Eye (tissue), 1 donor: ENCODE data around the gene GSAP.
"Not testable (repeated sequence)": the region's sequence is repeated elsewhere in the genome, so short reads cannot be mapped to it uniquely, and the experiment has no call there.

Source experiments
- DNase-seq: peaks from one replicate; pipeline ENCODE4 v3.0.0-alpha.2; 2015

The GSAP gene

DNA sequence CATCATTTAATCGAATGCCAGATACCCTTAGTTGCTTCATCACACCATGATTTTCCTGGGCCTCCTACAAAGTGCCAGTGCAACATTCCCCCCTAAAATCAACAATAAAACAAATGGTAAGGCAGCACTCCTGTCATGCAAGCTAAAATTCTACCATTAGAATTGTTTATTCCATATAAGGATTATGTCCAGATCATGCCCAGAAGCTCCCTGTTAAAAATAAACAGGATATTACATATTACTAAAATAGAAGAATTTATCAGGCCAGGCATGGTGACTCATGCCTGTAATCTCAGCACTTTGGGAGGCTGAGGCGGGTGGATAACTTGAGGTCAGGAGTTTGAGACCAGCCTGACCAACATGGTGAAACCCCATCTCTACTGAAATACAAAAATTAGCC is 140.5 kb downstream of the GSAP start:
- DNase-seq = not testable (repeated sequence)

DNA sequence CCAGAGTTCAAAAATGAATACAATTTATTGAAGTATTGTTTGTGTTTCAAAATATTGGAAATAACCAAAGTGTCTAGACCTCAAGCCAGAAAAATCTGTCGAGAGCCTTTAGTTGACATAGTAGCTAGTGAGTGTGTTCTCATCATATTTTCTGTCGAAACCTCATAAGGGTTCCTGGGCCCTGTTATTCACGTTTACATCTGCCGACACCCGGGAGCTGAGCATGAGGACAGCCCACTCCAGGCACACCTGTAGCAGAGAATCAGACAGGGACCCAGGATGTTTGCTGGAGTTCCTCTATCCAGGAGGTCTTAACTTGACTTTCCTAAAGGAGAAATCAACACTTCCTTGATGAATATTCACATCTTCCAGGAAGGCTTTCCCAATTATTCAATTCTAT is 144.4 kb downstream of the GSAP start:
- no peak for DNase-seq

DNA sequence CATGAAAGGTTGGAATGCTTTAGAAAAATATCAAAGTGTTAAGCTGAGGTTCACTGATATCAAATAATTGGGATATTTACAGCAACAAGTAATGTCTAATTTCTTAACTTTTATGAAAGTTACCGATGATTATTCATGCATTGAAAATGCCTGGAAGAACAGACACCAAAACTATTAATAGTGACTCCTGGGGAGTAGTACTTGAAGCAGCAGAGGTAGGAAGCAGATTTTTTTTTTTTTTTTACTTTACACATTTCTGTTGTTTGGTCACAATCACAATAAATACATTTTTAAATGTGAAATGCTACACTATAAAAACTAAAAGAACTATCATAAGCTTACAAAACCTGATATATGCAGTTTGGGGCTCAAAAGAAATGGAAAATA is 146.1 kb downstream of the GSAP start:
- DNase-seq = no peak

DNA sequence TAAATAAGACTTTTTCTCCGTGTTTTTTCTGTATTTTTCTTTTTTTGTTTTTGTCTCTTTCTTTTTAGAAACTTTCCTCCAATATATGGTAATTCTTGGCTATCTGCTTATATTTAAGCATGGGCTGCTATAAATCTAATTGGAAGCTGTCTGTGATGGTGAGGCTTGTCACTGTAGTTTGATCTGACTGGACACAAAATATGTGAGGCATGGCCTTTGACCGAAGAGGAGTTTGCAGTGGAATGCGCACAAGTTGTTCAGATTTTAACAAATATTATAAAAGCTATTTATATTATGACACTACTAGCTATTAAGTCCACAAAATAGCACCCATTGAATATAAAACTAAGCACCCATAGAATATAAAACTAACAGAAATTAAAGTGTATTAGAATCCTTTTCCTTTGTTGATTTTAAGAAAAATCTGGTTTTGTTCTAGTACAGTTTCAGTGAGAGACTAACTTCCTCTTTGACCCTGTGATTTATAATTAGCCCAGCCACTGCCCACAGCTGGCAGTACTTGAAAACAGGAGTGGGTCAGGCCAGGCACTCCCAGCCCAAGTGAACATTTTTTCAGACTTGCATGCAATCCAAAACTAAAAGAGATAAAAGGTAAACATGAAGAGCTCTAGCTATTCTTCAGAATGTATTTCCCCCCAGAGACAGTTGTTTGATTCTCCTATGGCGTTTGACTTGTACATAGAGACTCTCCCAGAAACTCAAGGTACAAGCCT is 146.6 kb downstream of the GSAP start:
- no peak for DNase-seq

DNA sequence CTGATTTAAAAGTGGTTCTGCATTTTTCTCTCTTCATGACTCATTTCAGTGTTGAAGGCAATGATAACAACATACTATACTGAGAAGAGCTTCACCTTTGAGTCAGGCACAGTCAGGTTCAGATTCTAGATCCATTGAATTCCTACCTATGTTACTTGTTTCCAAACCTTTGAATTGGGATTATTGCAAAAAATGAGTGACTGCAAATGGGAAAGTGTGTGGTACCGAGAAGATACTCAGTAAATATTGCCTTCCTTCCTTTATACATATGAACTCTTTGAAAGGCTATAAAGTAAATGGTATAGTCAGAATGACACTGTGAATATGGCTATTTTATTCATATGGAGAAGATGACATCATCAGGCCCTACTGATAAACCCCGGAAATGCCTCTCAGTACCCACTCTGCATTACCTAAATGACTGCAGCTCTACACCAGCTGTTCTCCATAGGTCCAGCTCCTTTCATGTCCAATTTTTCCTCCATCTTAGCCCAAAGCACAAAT is 149.8 kb downstream of the GSAP start:
- DNase-seq = no peak

DNA sequence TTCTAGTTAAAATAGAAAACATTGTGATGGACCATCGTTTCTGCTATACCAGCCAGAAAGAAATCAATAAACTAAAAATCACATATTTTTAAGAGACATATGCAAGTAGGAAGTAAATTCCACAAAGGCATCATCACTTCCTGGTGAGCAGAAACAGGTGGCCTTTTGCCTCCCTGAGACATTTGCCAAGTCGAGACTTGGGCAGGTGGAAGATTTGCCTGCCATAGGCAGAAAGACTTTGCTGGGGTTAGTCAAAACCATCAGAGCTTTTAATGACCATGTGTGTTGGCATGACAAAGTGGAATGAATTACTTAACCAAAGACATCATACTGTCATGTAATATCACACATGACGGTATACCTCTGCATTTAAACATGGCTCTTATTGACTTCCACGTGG is 150.5 kb downstream of the GSAP start:
- no peak for DNase-seq

DNA sequence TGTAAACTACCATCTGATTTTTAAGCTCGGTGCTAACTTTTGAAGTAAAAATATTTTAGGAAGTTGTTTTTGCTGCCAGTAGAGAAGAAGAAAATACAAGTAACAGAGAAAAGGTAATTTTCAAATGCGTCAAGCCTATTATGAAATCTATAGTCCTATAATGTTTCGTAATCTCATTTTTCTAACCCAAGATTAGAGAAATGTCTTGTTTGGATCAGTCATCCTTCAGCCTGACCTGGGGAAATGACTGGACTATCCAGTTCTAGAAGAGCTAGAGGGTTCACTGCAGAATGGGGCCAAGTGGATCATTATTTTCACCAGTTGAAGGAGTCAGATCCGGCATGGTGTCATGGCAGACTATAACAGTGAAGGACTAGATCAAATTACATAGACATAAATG is 153.8 kb downstream of the GSAP start:
- no peak for DNase-seq
